GM12878 (cell line): ENCODE results near the gene MICA. TPM values are rescaled to one million over a fixed set of nuclear protein-coding genes. Genes with fewer than 3 reads are reported as not detected.

Source experiments
- ATAC-seq: fragments of 200-7000 bp; cut with Tn5 transposase; 3 replicates; pipeline ENCODE4 v1.9.1; 2020; ENCODE audit warnings: mild to moderate bottlenecking, moderate library complexity
- BruUV-seq: library from RNA; stranded (reverse); fragments of 400-500 nt; replicated peaks from 2 replicates; lab custom pipeline; 2021; lab: Mats Ljungman, UMichigan
- CTCF ChIA-PET: fragments of 300-600 bp; sonication (Branson Sonifier 250); formaldehyde crosslinking; extraction: SDS; loops from one replicate; lab custom pipeline; 2021; ENCODE audit warnings: inconsistent platforms; lab: Yijun Ruan, JAX
- POLR2A ChIA-PET: fragments of 350-600 bp; formaldehyde crosslinking; extraction: SDS; loops from one replicate; lab custom pipeline; 2021; ENCODE audit warnings: inconsistent platforms; lab: Charles Lee
- RAD21 ChIA-PET: fragments of 300-600 bp; sonication (Branson Sonifier 250); formaldehyde crosslinking; loops from one replicate; lab custom pipeline; 2023; ENCODE audit warnings: antibody characterized with exemption; ENCODE audit not compliant: unreplicated experiment; lab: Charles Lee
- SMC1A ChIA-PET: fragments of 300-600 bp; sonication (Branson Sonifier 250); formaldehyde crosslinking; loops from one replicate; lab custom pipeline; 2023; ENCODE audit not compliant: unreplicated experiment, uncharacterized antibody; lab: Charles Lee
- DNase-seq: peaks from one replicate; pipeline ENCODE4 v3.0.0-alpha.2; 2011; ENCODE audit warnings: low read depth, low spot score
- FAIRE-seq: peaks from 3 replicates; lab custom pipeline; 2011; peaks lifted over from hg19 to GRCh38; lab: Jason Lieb, UNC
- H2AFZ ChIP-seq: 2 replicates; pipeline ENCODE4 v1.6.0; 2011; ENCODE audit warnings: low read depth, low read length, control low read depth; ENCODE audit not compliant: control insufficient read depth
- H3K27ac ChIP-seq: 2 replicates; pipeline ENCODE4 v1.5.1; 2011; ENCODE audit warnings: control low read depth; ENCODE audit not compliant: control insufficient read depth, insufficient read depth
- H3K27me3 ChIP-seq, 2 experiments: replicated peaks in 1 of 2; 2 replicates each; pipeline versions ENCODE4 v1.6.0 to v1.6.1; 2011; ENCODE audit warnings: low read length in 1 of 2; ENCODE audit not compliant: control insufficient read depth in 2 of 2, insufficient read depth in 2 of 2
- H3K36me3 ChIP-seq, 2 experiments: 2 replicates each; pipeline ENCODE4 v1.5.1; 2011; ENCODE audit warnings: low read length in 1 of 2; ENCODE audit not compliant: control insufficient read depth in 2 of 2, insufficient read depth in 2 of 2
- H3K4me1 ChIP-seq: 2 replicates; pipeline ENCODE4 v1.6.1; 2011; ENCODE audit warnings: mild to moderate bottlenecking, low read length, moderate library complexity, mixed read lengths; ENCODE audit not compliant: control insufficient read depth, insufficient read depth
- H3K4me2 ChIP-seq: 2 replicates; pipeline ENCODE4 v1.6.0; 2011; ENCODE audit warnings: control low read depth; ENCODE audit not compliant: control insufficient read depth, insufficient read depth
- H3K4me3 ChIP-seq: fragments of 200-600 bp; sonication (generic); 2 replicates; pipeline ENCODE4 v1.5.1; 2016
- H3K79me2 ChIP-seq: 2 replicates; pipeline ENCODE4 v1.6.0; 2011; ENCODE audit warnings: low read length; ENCODE audit not compliant: control insufficient read depth, insufficient read depth
- H3K9ac ChIP-seq: 2 replicates; pipeline ENCODE4 v1.8.0; 2011; ENCODE audit warnings: low read length, control low read depth, mixed read lengths; ENCODE audit not compliant: control insufficient read depth, insufficient read depth
- H3K9me3 ChIP-seq: replicated peaks from 3 replicates; pipeline ENCODE4 v1.5.1; 2011; ENCODE audit warnings: mild to moderate bottlenecking, low read length; ENCODE audit not compliant: control insufficient read depth, insufficient read depth
- H4K20me1 ChIP-seq: 2 replicates; pipeline ENCODE4 v1.6.0; 2011; ENCODE audit not compliant: control insufficient read depth, insufficient read depth
- CHD4 ChIP-seq: fragments of 200-600 bp; sonication (generic); IDR thresholded peaks from 2 replicates; pipeline ENCODE4 v1.6.1; 2016; ENCODE audit warnings: mild to moderate bottlenecking
- FOS ChIP-seq: IDR thresholded peaks from 3 replicates; pipeline ENCODE4 v1.6.1; 2011; ENCODE audit warnings: borderline replicate concordance; ENCODE audit not compliant: insufficient read length; ENCODE audit errors: extremely low read depth
- HDAC2 ChIP-seq: fragments of 200-600 bp; sonication (generic); IDR thresholded peaks from 2 replicates; pipeline ENCODE4 v1.6.1; 2017
- SMAD5 ChIP-seq: IDR thresholded peaks from 2 replicates; pipeline ENCODE4 v1.6.1; 2016; ENCODE audit warnings: antibody characterized with exemption, low read depth
- ZBED1 ChIP-seq: IDR thresholded peaks from 2 replicates; pipeline ENCODE4 v1.6.1; 2016; ENCODE audit warnings: borderline replicate concordance
- ZNF217 ChIP-seq: fragments of 450-650 bp; IDR thresholded peaks from 2 replicates; pipeline ENCODE4 v1.6.1; 2017; ENCODE audit warnings: antibody characterized with exemption, mild to moderate bottlenecking
- WGBS: methylation state at CpG from one replicate; pipeline ENCODE4 v1.1.6; 2016; ENCODE audit warnings: low lambda C conversion rate; ENCODE audit not compliant: insufficient replicate concordance, insufficient coverage; ENCODE audit errors: missing lambda C conversion rate; 5-methylcytosine and 5-hydroxymethylcytosine counted together
- in situ Hi-C: fragments of 300-500 bp; cut with MboI; formaldehyde crosslinking; loops from 9 replicates; pipeline ENCODE4 v1.14.3; 2018; ENCODE audit warnings: mixed read lengths
- intact Hi-C: fragments of 100-400 bp; cut with micrococcal nuclease; formaldehyde crosslinking; loops from one replicate; pipeline ENCODE4 v1.14.2; 2022; ENCODE audit not compliant: unreplicated experiment
- polyA plus RNA-seq, 11 experiments: library from polyadenylated mRNA; depleted of rRNA in 4 of 11; unstranded in 6 of 11; stranded (reverse) in 5 of 11; fragments of >200 nt; fragmentation: Nextera tagmentation in 4 of 11; fragmentation: Illumina TruSeq in 1 of 11; extraction: Ambion mirVana in 4 of 11; extraction: Trizol in 1 of 11; gene quantifications; 1 replicate in 1 of 11; 2 replicates in 10 of 11; pipeline versions ENCODE4 v1.2.1 to v1.2.3, GENCODE V29; 2011 to 2016; ENCODE audit warnings: inconsistent platforms in 2 of 11, missing spikeins in 2 of 11, low read depth in 1 of 11
- total RNA-seq, 4 experiments: library from RNA; depleted of rRNA in 3 of 4; stranded (reverse); fragments of >200 nt in 3 of 4; fragmentation: Illumina TruSeq in 1 of 4; extraction: Trizol in 1 of 4; gene quantifications; 2 replicates each; pipeline versions ENCODE4 v1.2.1 to v1.2.3, GENCODE V29; 2013 to 2021
- TF ChIP-seq, protein P1 (sequence below): fragments of 450-650 bp; IDR thresholded peaks from 2 replicates; pipeline ENCODE4 v1.6.1; 2016; ENCODE audit warnings: mild to moderate bottlenecking, moderate library complexity, borderline replicate concordance
- TF ChIP-seq, protein P2 (sequence below): fragments of 450-650 bp; IDR thresholded peaks from 2 replicates; pipeline ENCODE4 v1.6.1; 2016; ENCODE audit warnings: mild to moderate bottlenecking

MICA gene
- total and polyA plus RNA-seq, 10 of the 15 experiments (the other 5 are each of a cell fraction or from before 2014, with no cell fraction given): 3.6 to 10.5 (median 6.9) TPM

DNA sequence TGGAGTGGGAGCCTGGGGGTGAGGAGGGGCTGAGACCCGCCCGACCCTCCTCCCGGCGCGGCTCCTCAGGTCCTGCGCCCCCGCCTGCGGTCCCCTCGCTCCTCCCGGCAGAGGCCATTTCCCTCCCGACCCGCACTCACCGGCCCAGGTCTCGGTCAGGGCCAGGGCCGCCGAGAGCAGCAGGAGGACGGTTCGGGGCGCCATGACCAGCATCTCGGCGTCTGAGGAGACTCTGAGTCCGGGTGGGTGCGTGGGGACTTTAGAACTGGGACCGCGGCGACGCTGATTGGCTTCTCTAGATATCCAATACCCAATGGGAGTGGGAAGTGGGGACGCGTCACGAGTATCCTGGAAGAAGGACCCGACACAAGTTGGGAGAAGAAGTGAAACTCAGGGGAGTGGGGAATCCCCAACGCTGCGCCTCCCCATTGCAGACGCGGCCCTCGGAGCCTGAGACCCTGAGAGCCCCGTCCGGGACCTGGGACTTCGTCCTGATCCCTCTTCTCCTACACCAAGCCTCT, 46.4 kb upstream of the MICA start, which contains the start of gene HLA-B (continued):
- TF ChIP-seq, protein P1, sequence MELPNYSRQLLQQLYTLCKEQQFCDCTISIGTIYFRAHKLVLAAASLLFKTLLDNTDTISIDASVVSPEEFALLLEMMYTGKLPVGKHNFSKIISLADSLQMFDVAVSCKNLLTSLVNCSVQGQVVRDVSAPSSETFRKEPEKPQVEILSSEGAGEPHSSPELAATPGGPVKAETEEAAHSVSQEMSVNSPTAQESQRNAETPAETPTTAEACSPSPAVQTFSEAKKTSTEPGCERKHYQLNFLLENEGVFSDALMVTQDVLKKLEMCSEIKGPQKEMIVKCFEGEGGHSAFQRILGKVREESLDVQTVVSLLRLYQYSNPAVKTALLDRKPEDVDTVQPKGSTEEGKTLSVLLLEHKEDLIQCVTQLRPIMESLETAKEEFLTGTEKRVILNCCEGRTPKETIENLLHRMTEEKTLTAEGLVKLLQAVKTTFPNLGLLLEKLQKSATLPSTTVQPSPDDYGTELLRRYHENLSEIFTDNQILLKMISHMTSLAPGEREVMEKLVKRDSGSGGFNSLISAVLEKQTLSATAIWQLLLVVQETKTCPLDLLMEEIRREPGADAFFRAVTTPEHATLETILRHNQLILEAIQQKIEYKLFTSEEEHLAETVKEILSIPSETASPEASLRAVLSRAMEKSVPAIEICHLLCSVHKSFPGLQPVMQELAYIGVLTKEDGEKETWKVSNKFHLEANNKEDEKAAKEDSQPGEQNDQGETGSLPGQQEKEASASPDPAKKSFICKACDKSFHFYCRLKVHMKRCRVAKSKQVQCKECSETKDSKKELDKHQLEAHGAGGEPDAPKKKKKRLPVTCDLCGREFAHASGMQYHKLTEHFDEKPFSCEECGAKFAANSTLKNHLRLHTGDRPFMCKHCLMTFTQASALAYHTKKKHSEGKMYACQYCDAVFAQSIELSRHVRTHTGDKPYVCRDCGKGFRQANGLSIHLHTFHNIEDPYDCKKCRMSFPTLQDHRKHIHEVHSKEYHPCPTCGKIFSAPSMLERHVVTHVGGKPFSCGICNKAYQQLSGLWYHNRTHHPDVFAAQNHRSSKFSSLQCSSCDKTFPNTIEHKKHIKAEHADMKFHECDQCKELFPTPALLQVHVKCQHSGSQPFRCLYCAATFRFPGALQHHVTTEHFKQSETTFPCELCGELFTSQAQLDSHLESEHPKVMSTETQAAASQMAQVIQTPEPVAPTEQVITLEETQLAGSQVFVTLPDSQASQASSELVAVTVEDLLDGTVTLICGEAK: no peak
- no peak for TF ChIP-seq CHD4
- TF ChIP-seq FOS: peak; percentile 47
- TF ChIP-seq HDAC2: no peak
- TF ChIP-seq ZBED1: peak; percentile 37; the same call in 1 of the 2 replicates
- TF ChIP-seq, all 136 proteins: peak for 35

DNA sequence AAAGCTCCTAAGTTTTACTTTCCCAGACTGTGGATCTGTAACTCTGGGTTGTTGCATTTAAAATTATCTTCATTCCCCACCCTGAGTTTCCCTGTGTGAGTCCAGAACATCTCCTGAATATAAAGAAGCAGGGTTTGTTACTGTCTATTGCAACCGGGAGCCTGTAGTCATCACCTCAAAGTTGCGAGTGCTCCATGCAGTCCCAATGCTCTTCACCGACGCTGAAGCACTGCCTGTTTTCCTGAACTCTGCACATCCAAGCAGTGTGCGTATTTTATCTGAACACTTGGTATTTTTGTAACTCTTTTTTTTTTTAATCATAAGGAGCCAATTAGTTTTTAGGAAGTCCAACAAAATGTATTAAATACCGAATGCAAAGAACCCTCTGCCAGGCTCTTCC, 45.5 kb upstream of the MICA start:
- ChIA-PET POLR2A (interaction anchor here (0.8 to 1.0 kb wide), 2 partner anchors 85 to 155 kb away, joined by 4 to 5 read pairs; no protein-coding TSS in a partner anchor), RAD21 (interaction anchor here (0.8 to 1.7 kb wide), 3 partner anchors 9 to 161 kb away, joined by 3 to 5 read pairs (median 3); no protein-coding TSS in a partner anchor), SMC1A (interaction anchor here (0.8 kb wide), 3 partner anchors 8 to 161 kb away, joined by 3 to 5 read pairs (median 5); no protein-coding TSS in a partner anchor), CTCF (interaction anchor here (0.6 to 1.2 kb wide), 2 partner anchors 9 to 85 kb away, joined by 3 to 6 read pairs; no protein-coding TSS in a partner anchor)
- Histone ChIP-seq H4K20me1 (peaks cover 17% of the 10 kb centered on the region), H2AFZ (no peak overlapping the region), H3K4me2 (peak overlapping the region; percentile 92), H3K27ac (peak overlapping the region; percentile 99), H3K4me1 (peaks cover 14% of the 10 kb centered on the region), H3K79me2 (peaks cover 37% of the 10 kb centered on the region), H3K4me3 (peak overlapping the region; percentile 78), H3K27me3 (no peaks in the 10 kb centered on the region), H3K9me3 (no peaks in the 10 kb centered on the region; the same call in 1 of the 3 replicates), H3K36me3 (peaks cover 15 to 22% of the 10 kb centered on the region in 2 experiments), H3K9ac (peak overlapping the region; percentile 99)
- TF ChIP-seq ZNF217 (no peak), SMAD5 (0 out of 2 replicates have a peak, but pooled peaks have one; percentile 24)
- TF ChIP-seq, protein P2, sequence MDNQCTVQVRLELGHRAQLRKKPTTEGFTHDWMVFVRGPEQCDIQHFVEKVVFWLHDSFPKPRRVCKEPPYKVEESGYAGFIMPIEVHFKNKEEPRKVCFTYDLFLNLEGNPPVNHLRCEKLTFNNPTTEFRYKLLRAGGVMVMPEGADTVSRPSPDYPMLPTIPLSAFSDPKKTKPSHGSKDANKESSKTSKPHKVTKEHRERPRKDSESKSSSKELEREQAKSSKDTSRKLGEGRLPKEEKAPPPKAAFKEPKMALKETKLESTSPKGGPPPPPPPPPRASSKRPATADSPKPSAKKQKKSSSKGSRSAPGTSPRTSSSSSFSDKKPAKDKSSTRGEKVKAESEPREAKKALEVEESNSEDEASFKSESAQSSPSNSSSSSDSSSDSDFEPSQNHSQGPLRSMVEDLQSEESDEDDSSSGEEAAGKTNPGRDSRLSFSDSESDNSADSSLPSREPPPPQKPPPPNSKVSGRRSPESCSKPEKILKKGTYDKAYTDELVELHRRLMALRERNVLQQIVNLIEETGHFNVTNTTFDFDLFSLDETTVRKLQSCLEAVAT: peak; percentile 57; the same call in 1 of the 2 replicates
- WGBS: 0% methylated on average over 6 of the region's 6 CpGs
- no peak for FAIRE-seq
- in situ Hi-C loops: no loop called here
- no peak for DNase-seq
- no TSS peak for BruUV-seq
- no peak for ATAC-seq
- intact Hi-C loops: loop anchor here (2.0 kb wide), 1 partner anchor 85 kb away; the partner anchor contains the start of gene HLA-C
